HCT116 (cell line): Measurements from ENCODE around the gene KLRF2. TPM values are rescaled to one million over a fixed set of nuclear protein-coding genes. Genes with fewer than 3 reads are reported as not detected.

Source experiments
- ATAC-seq: fragments of 200-7000 bp; cut with Tn5 transposase; 2 replicates; pipeline ENCODE4 v1.9.1; 2020; ENCODE audit warnings: mild to moderate bottlenecking, moderate library complexity
- BruUV-seq: library from RNA; stranded (reverse); fragments of 400-500 nt; replicated peaks from 2 replicates; lab custom pipeline; 2021; lab: Mats Ljungman, UMichigan
- CTCF ChIA-PET: fragments of 300-600 bp; sonication (Branson Sonifier 250); formaldehyde crosslinking; loops from one replicate; lab custom pipeline; 2021; ENCODE audit warnings: antibody characterized with exemption; lab: Charles Lee
- POLR2A ChIA-PET: fragments of 300-600, 350-600 bp; sonication (Branson Sonifier 250); formaldehyde crosslinking; loops from one replicate; lab custom pipeline; 2021; ENCODE audit warnings: antibody characterized with exemption; lab: Charles Lee
- RAD21 ChIA-PET, 2 experiments: fragments of 300-600 bp; sonication (Branson Sonifier 250); formaldehyde crosslinking; loops; one replicate each; lab custom pipeline; 2023; ENCODE audit warnings: low total read pairs in 2 of 2; ENCODE audit not compliant: uncharacterized antibody in 2 of 2, unreplicated experiment in 2 of 2, low non-redundant PET in 1 of 2; lab: Charles Lee
- DNase-seq: peaks from one replicate; pipeline ENCODE4 v3.0.0-alpha.2; 2010; ENCODE audit warnings: low read depth, low spot score
- H2AFZ ChIP-seq: fragments of 200-600 bp; shearing (Covaris generic), sonication (generic); 2 replicates; pipeline ENCODE4 v1.6.1; 2017; ENCODE audit warnings: low read depth, mixed run types, mixed read lengths, antibody characterized with exemption, low read length; ENCODE audit not compliant: poor library complexity, severe bottlenecking
- H3K27ac ChIP-seq: 2 replicates; pipeline ENCODE4 v1.5.1; 2012; ENCODE audit warnings: low read depth, low read length
- H3K27me3 ChIP-seq: fragments of 200-600 bp; sonication (generic); 2 replicates; pipeline ENCODE4 v1.6.1; 2016; ENCODE audit warnings: mixed run types, low read length, mixed read lengths; ENCODE audit not compliant: insufficient read depth
- H3K36me3 ChIP-seq, 2 experiments: fragments of 200-500 bp in 1 of 2; fragments of 200-600 bp in 1 of 2; sonication (Bioruptor generic) in 1 of 2; sonication (generic) in 1 of 2; 2 replicates each; pipeline versions ENCODE4 v1.5.1 to v1.6.1; 2014 to 2016; ENCODE audit warnings: low read length in 2 of 2, inconsistent platforms in 1 of 2, mixed read lengths in 1 of 2, mixed run types in 1 of 2; ENCODE audit not compliant: insufficient read depth in 2 of 2, control insufficient read depth in 1 of 2
- H3K4me1 ChIP-seq, 2 experiments: fragments of 200-600 bp in 1 of 2; sonication (generic) in 1 of 2; 2 replicates each; pipeline versions ENCODE4 v1.5.1 to v1.6.1; 2012 to 2017; ENCODE audit warnings: low read length in 2 of 2, inconsistent platforms in 1 of 2, mild to moderate bottlenecking in 1 of 2, mixed read lengths in 1 of 2, mixed run types in 1 of 2, moderate library complexity in 1 of 2; ENCODE audit not compliant: insufficient read depth in 2 of 2, control insufficient read depth in 1 of 2
- H3K4me2 ChIP-seq: fragments of 200-600 bp; sonication (generic); 2 replicates; pipeline ENCODE4 v1.6.1; 2017; ENCODE audit warnings: mixed run types, low read length, mixed read lengths
- H3K4me3 ChIP-seq, 2 experiments: fragments of 200-600 bp in 1 of 2; sonication (generic) in 1 of 2; replicated peaks in 1 of 2; 2 replicates each; pipeline ENCODE4 v1.5.1; 2011 to 2016; ENCODE audit warnings: low read length in 2 of 2, control low read depth in 1 of 2, low read depth in 1 of 2, mild to moderate bottlenecking in 1 of 2, mixed read lengths in 1 of 2, mixed run types in 1 of 2
- H3K79me2 ChIP-seq: fragments of 200-600 bp; sonication (generic); 2 replicates; pipeline ENCODE4 v1.6.1; 2017; ENCODE audit warnings: mild to moderate bottlenecking, mixed run types, low read length, moderate library complexity, mixed read lengths; ENCODE audit not compliant: insufficient read depth
- H3K9ac ChIP-seq: fragments of 200-600 bp; sonication (generic); 2 replicates; pipeline ENCODE4 v1.6.1; 2016; ENCODE audit warnings: low read length, mixed read lengths
- H3K9me2 ChIP-seq: fragments of 200-600 bp; sonication (generic), shearing (Covaris generic); 2 replicates; pipeline ENCODE4 v1.6.1; 2017; ENCODE audit warnings: mixed run types, mild to moderate bottlenecking, moderate library complexity; ENCODE audit not compliant: insufficient read depth
- H3K9me3 ChIP-seq, 2 experiments: fragments of 200-500 bp in 1 of 2; fragments of 200-600 bp in 1 of 2; sonication (Bioruptor generic) in 1 of 2; sonication (generic) in 1 of 2; 2 replicates each; pipeline ENCODE4 v1.6.1; 2014 to 2017; ENCODE audit warnings: low read length in 2 of 2, mixed read lengths in 2 of 2, inconsistent platforms in 1 of 2, low read depth in 1 of 2, mild to moderate bottlenecking in 1 of 2, mixed run types in 1 of 2, moderate library complexity in 1 of 2; ENCODE audit not compliant: control insufficient read depth in 1 of 2, insufficient read depth in 1 of 2
- H4K20me1 ChIP-seq: fragments of 200-600 bp; sonication (generic), shearing (Covaris generic); 2 replicates; pipeline ENCODE4 v1.6.1; 2017; ENCODE audit warnings: mixed run types, mild to moderate bottlenecking, moderate library complexity; ENCODE audit not compliant: insufficient read depth
- CBX3 ChIP-seq: IDR thresholded peaks from 2 replicates; pipeline ENCODE4 v1.6.1; 2012; ENCODE audit warnings: low read depth
- CEBPB ChIP-seq: IDR thresholded peaks from 2 replicates; pipeline ENCODE4 v1.6.1; 2012; ENCODE audit warnings: low read depth
- ELF1 ChIP-seq: IDR thresholded peaks from 2 replicates; pipeline ENCODE4 v1.6.1; 2012; ENCODE audit warnings: low read depth, borderline replicate concordance
- FOSL1 ChIP-seq: IDR thresholded peaks from 2 replicates; pipeline ENCODE4 v1.6.1; 2012; ENCODE audit warnings: low read depth
- POLR2A ChIP-seq: IDR thresholded peaks from 2 replicates; pipeline ENCODE4 v1.7.0; 2011; ENCODE audit warnings: borderline replicate concordance; ENCODE audit not compliant: insufficient read depth, insufficient read length; ENCODE audit errors: extremely low read depth
- POLR2AphosphoS5 ChIP-seq: IDR thresholded peaks from 2 replicates; pipeline ENCODE4 v1.6.1; 2011; ENCODE audit warnings: mild to moderate bottlenecking, low read depth, low read length, moderate library complexity
- SIN3A ChIP-seq: IDR thresholded peaks from 2 replicates; pipeline ENCODE4 v1.6.1; 2012; ENCODE audit warnings: low read depth
- YY1 ChIP-seq: IDR thresholded peaks from 2 replicates; pipeline ENCODE4 v1.6.1; 2011; ENCODE audit warnings: low read length, low read depth, moderate library complexity, mild to moderate bottlenecking; ENCODE audit not compliant: insufficient replicate concordance; ENCODE audit errors: extremely low read depth
- intact Hi-C: fragments of 100-400 bp; cut with micrococcal nuclease; formaldehyde crosslinking; loops from 2 replicates; pipeline ENCODE4 v1.10.0; 2022
- total RNA-seq: library from RNA; stranded (reverse); gene quantifications from one replicate; pipeline ENCODE4 v1.2.1, GENCODE V29; 2021; ENCODE audit not compliant: unreplicated experiment
- TF ChIP-seq, protein P1 (sequence below): IDR thresholded peaks from 2 replicates; pipeline ENCODE4 v1.6.1; 2012; ENCODE audit warnings: low read depth
- TF ChIP-seq, protein P2 (sequence below), 3 experiments: fragments of 200-600 bp in 1 of 3; sonication (generic) in 1 of 3; IDR thresholded peaks in 2 of 3; conservative IDR thresholded peaks in 1 of 3; 2 replicates each; pipeline ENCODE4 v1.5.1; 2012 to 2017; ENCODE audit warnings: low read depth in 2 of 3, low read length in 2 of 3, antibody characterized with exemption in 1 of 3, borderline replicate concordance in 1 of 3, control low read depth in 1 of 3, mild to moderate bottlenecking in 1 of 3, mixed read lengths in 1 of 3, mixed run types in 1 of 3, moderate library complexity in 1 of 3; ENCODE audit not compliant: insufficient read depth in 1 of 3

KLRF2 gene
- total RNA-seq, 1 experiment from 2014 or later = not detected

- TF ChIP-seq, protein P1, sequence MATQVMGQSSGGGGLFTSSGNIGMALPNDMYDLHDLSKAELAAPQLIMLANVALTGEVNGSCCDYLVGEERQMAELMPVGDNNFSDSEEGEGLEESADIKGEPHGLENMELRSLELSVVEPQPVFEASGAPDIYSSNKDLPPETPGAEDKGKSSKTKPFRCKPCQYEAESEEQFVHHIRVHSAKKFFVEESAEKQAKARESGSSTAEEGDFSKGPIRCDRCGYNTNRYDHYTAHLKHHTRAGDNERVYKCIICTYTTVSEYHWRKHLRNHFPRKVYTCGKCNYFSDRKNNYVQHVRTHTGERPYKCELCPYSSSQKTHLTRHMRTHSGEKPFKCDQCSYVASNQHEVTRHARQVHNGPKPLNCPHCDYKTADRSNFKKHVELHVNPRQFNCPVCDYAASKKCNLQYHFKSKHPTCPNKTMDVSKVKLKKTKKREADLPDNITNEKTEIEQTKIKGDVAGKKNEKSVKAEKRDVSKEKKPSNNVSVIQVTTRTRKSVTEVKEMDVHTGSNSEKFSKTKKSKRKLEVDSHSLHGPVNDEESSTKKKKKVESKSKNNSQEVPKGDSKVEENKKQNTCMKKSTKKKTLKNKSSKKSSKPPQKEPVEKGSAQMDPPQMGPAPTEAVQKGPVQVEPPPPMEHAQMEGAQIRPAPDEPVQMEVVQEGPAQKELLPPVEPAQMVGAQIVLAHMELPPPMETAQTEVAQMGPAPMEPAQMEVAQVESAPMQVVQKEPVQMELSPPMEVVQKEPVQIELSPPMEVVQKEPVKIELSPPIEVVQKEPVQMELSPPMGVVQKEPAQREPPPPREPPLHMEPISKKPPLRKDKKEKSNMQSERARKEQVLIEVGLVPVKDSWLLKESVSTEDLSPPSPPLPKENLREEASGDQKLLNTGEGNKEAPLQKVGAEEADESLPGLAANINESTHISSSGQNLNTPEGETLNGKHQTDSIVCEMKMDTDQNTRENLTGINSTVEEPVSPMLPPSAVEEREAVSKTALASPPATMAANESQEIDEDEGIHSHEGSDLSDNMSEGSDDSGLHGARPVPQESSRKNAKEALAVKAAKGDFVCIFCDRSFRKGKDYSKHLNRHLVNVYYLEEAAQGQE = no peak
- no peak for TF ChIP-seq CBX3
These were observed 30.4 kb downstream of the KLRF2 start (continued) for GRCh38 chr12:9911708-9912107.

DNA sequence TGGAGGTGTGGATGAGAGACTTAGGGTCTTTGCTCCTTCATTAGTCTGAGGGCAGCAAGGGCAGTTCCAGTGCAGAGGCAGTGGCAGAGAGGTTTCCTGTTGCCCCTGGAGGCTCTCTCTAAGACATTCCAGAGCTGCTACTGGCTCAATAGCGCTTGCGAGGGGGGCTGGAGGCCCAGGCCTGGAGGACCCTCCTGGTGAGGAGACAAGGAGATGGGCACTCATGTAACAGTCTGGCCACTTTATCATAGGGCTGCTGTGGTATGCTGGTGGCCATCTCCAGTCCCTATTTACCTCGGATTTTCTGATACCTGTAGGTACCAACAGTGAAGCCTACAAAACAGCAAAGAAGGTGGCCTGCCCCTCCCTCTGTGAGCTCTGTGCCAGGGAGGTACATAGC lies 38.2 kb downstream of the KLRF2 start:
- POLR2A ChIA-PET = no interaction called here
- no TSS peak for BruUV-seq
- no peaks in the 10 kb centered on the region for H3K4me1 ChIP-seq
- RAD21 ChIA-PET = no interaction called here
- no peaks in the 10 kb centered on the region for H3K36me3 ChIP-seq
- H3K27me3 ChIP-seq = peaks cover 28% of the 10 kb centered on the region
- no peak overlapping the region for H3K27ac ChIP-seq
- H4K20me1 ChIP-seq = no peaks in the 10 kb centered on the region
- no peak overlapping the region for H3K9ac ChIP-seq
- no peaks in the 10 kb centered on the region for H3K9me3 ChIP-seq
- CTCF ChIA-PET = no interaction called here
- intact Hi-C loops = no loop called here
- ATAC-seq (no peak), DNase-seq (no peak)
- no peak overlapping the region for H3K4me3 ChIP-seq
- no peaks in the 10 kb centered on the region for H3K79me2 ChIP-seq
- no peak overlapping the region for H2AFZ ChIP-seq
- TF ChIP-seq SIN3A (no peak), POLR2AphosphoS5 (no peak), FOSL1 (no peak), POLR2A (no peak), ELF1 (no peak), YY1 (no peak), CEBPB (no peak)
- TF ChIP-seq, protein P2, sequence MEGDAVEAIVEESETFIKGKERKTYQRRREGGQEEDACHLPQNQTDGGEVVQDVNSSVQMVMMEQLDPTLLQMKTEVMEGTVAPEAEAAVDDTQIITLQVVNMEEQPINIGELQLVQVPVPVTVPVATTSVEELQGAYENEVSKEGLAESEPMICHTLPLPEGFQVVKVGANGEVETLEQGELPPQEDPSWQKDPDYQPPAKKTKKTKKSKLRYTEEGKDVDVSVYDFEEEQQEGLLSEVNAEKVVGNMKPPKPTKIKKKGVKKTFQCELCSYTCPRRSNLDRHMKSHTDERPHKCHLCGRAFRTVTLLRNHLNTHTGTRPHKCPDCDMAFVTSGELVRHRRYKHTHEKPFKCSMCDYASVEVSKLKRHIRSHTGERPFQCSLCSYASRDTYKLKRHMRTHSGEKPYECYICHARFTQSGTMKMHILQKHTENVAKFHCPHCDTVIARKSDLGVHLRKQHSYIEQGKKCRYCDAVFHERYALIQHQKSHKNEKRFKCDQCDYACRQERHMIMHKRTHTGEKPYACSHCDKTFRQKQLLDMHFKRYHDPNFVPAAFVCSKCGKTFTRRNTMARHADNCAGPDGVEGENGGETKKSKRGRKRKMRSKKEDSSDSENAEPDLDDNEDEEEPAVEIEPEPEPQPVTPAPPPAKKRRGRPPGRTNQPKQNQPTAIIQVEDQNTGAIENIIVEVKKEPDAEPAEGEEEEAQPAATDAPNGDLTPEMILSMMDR (IDR thresholded peaks at IDR 0.05 in 2 of 3, conservative IDR thresholded peaks at IDR 0.05 in 1 of 3; ENCODE audit: borderline replicate concordance in 1 of 3, insufficient read depth in 1 of 3, low read depth in 2 of 3, low read length in 2 of 3) = no peak
- H3K4me2 ChIP-seq = no peak overlapping the region
- H3K9me2 ChIP-seq = no peaks in the 10 kb centered on the region
